ENCODE results near the gene GNAZ.

Gene GNAZ

GRCh38 chr22:23032658-23033057 is 37.7 kb upstream of the GNAZ start:
- TF ChIP-seq, protein P1, sequence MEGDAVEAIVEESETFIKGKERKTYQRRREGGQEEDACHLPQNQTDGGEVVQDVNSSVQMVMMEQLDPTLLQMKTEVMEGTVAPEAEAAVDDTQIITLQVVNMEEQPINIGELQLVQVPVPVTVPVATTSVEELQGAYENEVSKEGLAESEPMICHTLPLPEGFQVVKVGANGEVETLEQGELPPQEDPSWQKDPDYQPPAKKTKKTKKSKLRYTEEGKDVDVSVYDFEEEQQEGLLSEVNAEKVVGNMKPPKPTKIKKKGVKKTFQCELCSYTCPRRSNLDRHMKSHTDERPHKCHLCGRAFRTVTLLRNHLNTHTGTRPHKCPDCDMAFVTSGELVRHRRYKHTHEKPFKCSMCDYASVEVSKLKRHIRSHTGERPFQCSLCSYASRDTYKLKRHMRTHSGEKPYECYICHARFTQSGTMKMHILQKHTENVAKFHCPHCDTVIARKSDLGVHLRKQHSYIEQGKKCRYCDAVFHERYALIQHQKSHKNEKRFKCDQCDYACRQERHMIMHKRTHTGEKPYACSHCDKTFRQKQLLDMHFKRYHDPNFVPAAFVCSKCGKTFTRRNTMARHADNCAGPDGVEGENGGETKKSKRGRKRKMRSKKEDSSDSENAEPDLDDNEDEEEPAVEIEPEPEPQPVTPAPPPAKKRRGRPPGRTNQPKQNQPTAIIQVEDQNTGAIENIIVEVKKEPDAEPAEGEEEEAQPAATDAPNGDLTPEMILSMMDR (IDR thresholded peaks at IDR 0.05), result no peak

DNA sequence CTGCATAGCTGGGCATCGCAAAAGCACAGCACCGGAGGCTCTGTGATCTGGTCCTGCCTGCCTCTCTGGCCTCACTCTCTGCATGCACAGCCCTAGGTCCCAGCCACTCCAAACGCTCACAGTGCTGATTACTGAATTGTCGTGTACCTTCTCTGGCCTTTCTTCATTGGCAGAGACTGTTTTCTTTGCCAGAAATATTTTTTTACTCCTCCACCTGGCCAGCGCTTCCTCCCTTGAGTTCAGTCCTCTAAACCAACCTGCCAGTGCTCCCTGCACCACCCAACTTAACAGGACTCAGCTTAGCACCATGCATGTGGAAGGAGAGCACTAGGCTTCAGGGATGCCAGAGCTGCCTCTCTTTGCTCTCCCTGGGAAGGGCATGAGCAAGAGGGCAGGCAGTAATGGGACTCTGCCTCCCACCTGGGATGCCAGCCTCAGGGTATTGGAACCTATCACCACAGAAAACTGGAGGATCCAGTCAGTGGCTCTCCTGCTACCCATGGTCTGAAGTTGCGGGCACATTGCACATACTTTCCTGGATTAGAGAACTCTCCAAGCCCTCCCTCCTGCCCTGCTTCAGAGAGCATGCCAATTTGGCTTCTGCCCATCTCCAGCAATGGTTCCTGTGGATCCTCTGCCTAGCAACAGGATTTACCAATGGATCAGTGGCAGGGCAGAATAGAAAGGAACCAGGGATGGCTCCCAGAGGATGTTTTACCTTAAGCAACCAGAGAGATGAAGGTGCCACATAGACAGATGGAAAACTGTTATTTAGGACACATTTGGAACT is 37.0 kb upstream of the GNAZ start:
- TF ChIP-seq, protein P1 (IDR thresholded peaks at IDR 0.05), result no peak

- TF ChIP-seq, protein P1 (IDR thresholded peaks at IDR 0.05), result no peak
These were observed 35.4 kb upstream of the GNAZ start for GRCh38 chr22:23034621-23035556.

DNA sequence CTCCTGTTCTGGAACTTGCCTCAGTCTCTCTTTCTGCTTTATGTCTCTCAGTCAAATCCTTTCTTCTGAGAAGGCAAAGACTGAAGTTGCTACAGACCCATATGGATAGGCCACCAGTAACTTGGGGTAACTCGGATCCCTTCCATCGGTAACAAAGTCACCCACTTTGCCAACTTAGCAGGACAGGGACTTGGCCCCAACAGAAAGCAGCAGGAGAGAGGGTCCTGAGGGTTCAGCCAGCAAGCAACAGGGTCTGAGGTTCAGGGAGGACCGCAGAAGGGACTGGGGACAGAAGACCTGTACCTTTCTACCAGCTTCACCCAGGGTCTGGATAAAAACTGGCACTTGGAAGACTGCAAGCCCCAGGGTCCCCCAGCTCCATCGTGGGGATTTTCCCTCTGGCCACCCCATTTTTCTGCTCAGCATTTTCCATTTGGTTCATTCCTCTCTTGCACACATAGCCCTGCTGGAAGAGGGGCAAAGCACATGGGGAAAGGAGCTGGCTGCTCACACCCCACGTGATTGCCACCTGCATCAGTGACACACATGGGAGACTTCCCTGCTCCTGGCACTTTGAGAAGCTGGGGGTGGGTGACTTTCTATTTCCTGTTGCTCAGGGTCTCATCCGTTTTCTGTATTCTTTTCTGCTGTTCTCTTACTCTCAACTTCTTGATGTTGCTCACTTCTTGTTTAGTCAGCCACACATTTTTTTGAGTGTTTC is 34.6 kb upstream of the GNAZ start:
- TF ChIP-seq, protein P1 (IDR thresholded peaks at IDR 0.05), result no peak

DNA sequence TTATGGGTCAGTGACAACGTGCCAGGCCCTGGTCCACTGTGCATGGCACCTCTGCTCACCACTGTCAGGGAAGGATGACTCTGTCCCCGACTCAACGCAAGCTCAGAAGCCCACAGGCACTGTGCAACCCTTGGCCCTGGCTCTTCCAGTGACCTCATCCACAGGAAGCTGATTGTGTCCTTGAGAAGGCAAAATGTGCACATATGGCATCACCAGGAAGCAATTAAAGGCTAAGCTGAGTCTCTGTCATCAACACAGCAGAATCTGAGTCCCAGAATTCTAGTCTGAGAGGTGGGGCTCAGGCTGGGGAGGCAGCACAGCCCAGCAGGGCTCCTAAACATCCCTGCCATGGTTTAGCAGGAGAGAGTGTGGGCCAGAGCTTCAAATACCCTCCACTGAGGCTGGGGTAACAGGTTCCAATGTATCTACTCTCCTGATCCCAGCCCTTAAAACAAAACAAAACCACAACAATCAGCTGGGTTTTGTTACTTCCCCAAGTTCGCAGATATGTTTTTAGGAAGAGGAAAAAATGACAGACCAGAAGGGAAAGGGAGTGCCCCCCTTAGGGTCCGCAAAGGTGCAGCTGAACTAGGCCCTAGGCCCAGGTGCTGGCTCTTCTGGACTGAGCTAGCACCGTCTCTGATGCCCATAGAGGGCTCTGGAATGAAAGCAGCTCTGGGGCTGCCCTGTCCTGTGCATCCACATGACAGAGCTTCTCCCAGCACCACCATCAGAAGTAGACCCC is 33.5 kb upstream of the GNAZ start:
- TF ChIP-seq, protein P1 (IDR thresholded peaks at IDR 0.05), result no peak

GRCh38 chr22:23037429-23038333 is 32.6 kb upstream of the GNAZ start:
- TF ChIP-seq, protein P1 (IDR thresholded peaks at IDR 0.05), result no peak
